Heart right ventricle (tissue), 16 donors: ENCODE data around the gene BNIP5. TPM values are rescaled to one million over a fixed set of nuclear protein-coding genes. Genes with fewer than 3 reads are reported as not detected.

Experiments used
- ATAC-seq, 8 donors: fragments of 200-7000 bp; cut with Tn5 transposase; one replicate each; pipeline ENCODE4 v1.9.1; 2020; ENCODE audit warnings: mild to moderate bottlenecking in 8 of 8, moderate library complexity in 8 of 8, moderate number of reproducible peaks in 1 of 8
- DNase-seq, 2 donors: peaks; one replicate each; pipeline ENCODE4 v3.0.0-alpha.2; 2020
- H3K27ac ChIP-seq, 10 donors: fragments of 200-600 bp; sonication (generic) in 2 of 10; one replicate each; pipeline versions ENCODE4 v1.5.0 to v1.8.0; 2020 to 2022; ENCODE audit warnings: mild to moderate bottlenecking in 3 of 10
- H3K27me3 ChIP-seq, 7 donors: fragments of 200-600 bp; one replicate each; pipeline ENCODE4 v1.8.0; 2021 to 2022; ENCODE audit warnings: mild to moderate bottlenecking in 2 of 7
- H3K36me3 ChIP-seq, 9 donors: fragments of 200-600 bp; sonication (generic) in 1 of 9; one replicate each; pipeline versions ENCODE4 v1.5.0 to v1.8.0; 2020 to 2022; ENCODE audit warnings: mild to moderate bottlenecking in 2 of 9
- H3K4me1 ChIP-seq, 9 donors: fragments of 200-600 bp; sonication (generic) in 1 of 9; one replicate each; pipeline versions ENCODE4 v1.5.0 to v1.8.0; 2020 to 2022; ENCODE audit warnings: mild to moderate bottlenecking in 4 of 9
- H3K4me3 ChIP-seq, 10 donors: fragments of 200-600 bp; sonication (generic) in 2 of 10; one replicate each; pipeline versions ENCODE4 v1.5.0 to v1.8.0; 2020 to 2022; ENCODE audit warnings: mild to moderate bottlenecking in 7 of 10, moderate library complexity in 2 of 10
- H3K9me3 ChIP-seq, 11 donors: fragments of 200-600 bp in 10 of 11; sonication (generic) in 2 of 11; one replicate each; pipeline versions ENCODE4 v1.5.0 to v1.8.0; 2013 to 2022; ENCODE audit warnings: mild to moderate bottlenecking in 2 of 11, control low read depth in 1 of 11, moderate library complexity in 1 of 11
- WGBS, 2 donors: extraction: QIAGEN DNeasy Blood & Tissue Kit; methylation state at CpG; one replicate each; pipeline ENCODE4 v1.1.7; 2013; ENCODE audit warnings: inconsistent platforms in 1 of 2; 5-methylcytosine and 5-hydroxymethylcytosine counted together
- intact Hi-C, 10 donors: fragments of 100-400 bp; cut with DNase I; formaldehyde crosslinking; loops; one replicate each; pipeline versions ENCODE4 v1.11.1 to v1.14.2; 2022
- polyA plus RNA-seq, 2 donors: library from polyadenylated mRNA; stranded (reverse); fragments of 200-250 nt; gene quantifications; one replicate each; pipeline ENCODE4 v1.2.3, GENCODE V29; 2013
- total RNA-seq, 10 donors: library from RNA; stranded (reverse); fragmentation: NEBNext Ultra II Directional in 3 of 10; extraction: Animal tissue kit (Norgen Biotek cat#: 25700) in 3 of 10; gene quantifications; one replicate each; pipeline versions ENCODE4 v1.2.1 to v1.2.4, GENCODE V29; 2021 to 2023
- TF ChIP-seq, protein P1 (sequence below), 9 donors: fragments of 200-600 bp; sonication (generic) in 2 of 9; IDR thresholded peaks; one replicate each; pipeline versions ENCODE4 v1.5.0 to v1.8.0; 2021 to 2022; ENCODE audit warnings: antibody characterized with exemption in 9 of 9, mild to moderate bottlenecking in 5 of 9, moderate library complexity in 1 of 9
- donor health status: Arrhythmogenic right ventricular cardiomyopathy.
- donor health status: ischemic (EF 13 %, LVEDD 7.1; RV severe dilation, severe dysfunction).
- donor health status: healthy with polysubstance abuse.
- donor health status: DM: no; HTN: yes; CAD: no.
- donor health status: DM: no; HTN: no; CAD: no.
- donor health status: ischemic (EF 25% LVEDD 6.9; RV normal size, moderate dysfunction).
- donor health status: ischemic (EF 25% LVEDD 5.7; RV mildly dilated, moderate dysfunction).
- donor health status: healthy.
- donor health status: DM: yes; HTN: yes; CAD: no.
- donor health status: Ischemic cardiomyopathy.
- donor health status: ischemic (EF 35%, LVEDD 5.7; RV mildly dilated, moderate dysfunction).
- donor health status: nonischemic (EF 11% LVEDD 7.7; RV severe dilation, severe dysfunction).
- donor health status: DM: yes; HTN: yes; CAD: no.
- donor health status: PGD.
- donor health status: ischemic (EF 29% LVEDD 5.4; RV normal size, mild dysfunction).
- donor health status: nonischemic (EF 23%, LVEDD 6.1; RV moderate dilation, normal function).

BNIP5 gene
- total and polyA plus RNA-seq, 12 donors, result not detected

DNA sequence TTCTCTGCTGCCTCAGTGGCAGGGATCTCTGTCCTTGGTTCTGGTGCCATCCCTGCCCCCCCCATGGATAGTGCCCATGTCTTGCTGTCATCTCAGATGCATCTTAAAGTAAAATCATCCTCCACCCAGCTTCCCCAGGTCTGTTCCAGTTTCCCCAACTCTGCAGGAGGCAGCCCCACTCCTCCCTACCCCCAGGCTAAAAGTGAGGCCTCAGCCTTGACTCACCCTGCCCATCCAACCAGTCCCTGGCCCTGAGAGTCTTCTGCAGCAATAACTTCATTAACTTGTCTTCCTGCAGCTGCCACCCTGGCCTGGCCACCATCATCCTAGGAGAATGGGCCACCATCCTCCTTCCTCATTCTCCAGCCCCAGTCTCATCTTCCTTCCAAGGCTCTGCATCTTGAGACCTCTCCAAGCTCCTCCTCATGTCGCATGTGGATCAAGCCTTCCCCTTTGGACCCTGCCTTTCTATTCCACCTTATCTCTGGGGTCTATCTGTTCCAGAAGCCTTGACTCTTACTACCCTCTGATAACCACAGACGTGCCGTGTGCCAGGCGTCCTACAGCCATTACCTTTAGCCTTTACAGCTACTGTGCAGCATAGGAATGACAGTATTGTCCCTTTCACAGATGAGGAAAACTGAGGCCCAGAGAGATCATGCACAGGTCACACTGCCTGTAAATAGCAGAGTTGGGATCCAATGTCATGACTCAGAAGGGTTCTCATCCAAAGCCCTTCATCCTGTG, 68.8 kb downstream of the BNIP5 start:
- no peak for DNase-seq
- H3K36me3 ChIP-seq, result no peaks in the 10 kb centered on the region
- H3K27ac ChIP-seq, result no peak overlapping the region
- TF ChIP-seq, protein P1, sequence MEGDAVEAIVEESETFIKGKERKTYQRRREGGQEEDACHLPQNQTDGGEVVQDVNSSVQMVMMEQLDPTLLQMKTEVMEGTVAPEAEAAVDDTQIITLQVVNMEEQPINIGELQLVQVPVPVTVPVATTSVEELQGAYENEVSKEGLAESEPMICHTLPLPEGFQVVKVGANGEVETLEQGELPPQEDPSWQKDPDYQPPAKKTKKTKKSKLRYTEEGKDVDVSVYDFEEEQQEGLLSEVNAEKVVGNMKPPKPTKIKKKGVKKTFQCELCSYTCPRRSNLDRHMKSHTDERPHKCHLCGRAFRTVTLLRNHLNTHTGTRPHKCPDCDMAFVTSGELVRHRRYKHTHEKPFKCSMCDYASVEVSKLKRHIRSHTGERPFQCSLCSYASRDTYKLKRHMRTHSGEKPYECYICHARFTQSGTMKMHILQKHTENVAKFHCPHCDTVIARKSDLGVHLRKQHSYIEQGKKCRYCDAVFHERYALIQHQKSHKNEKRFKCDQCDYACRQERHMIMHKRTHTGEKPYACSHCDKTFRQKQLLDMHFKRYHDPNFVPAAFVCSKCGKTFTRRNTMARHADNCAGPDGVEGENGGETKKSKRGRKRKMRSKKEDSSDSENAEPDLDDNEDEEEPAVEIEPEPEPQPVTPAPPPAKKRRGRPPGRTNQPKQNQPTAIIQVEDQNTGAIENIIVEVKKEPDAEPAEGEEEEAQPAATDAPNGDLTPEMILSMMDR (IDR thresholded peaks at IDR 0.05), result no peak
- no peak for ATAC-seq
- H3K4me1 ChIP-seq, result no peaks in the 10 kb centered on the region
- intact Hi-C loops, result no loop called here
- H3K27me3 ChIP-seq, result peaks cover 0 to 37% (median 22%) of the 10 kb centered on the region in 7 donors
- H3K9me3 ChIP-seq, result peaks cover 0 to 15% (median 0%) of the 10 kb centered on the region in 11 donors
- 91 to 95% methylated on average over 4 of the region's 4 CpGs for WGBS, 2 donors
- H3K4me3 ChIP-seq, result no peak overlapping the region

GRCh38 chr6:36266913-36267644, 69.6 kb downstream of the BNIP5 start:
- ATAC-seq, result no peak
- TF ChIP-seq, protein P1 (IDR thresholded peaks at IDR 0.05), result no peak

More at GRCh38 chr6:36266913-36267644, 69.6 kb downstream of the BNIP5 start:
- Histone ChIP-seq H3K9me3 (peaks cover 0 to 15% (median 0%) of the 10 kb centered on the region in 11 donors), H3K27me3 (peaks cover 0 to 36% (median 17%) of the 10 kb centered on the region in 7 donors), H3K4me1 (no peaks in the 10 kb centered on the region), H3K4me3 (no peak overlapping the region), H3K36me3 (no peaks in the 10 kb centered on the region), H3K27ac (no peak overlapping the region)
- WGBS, 2 donors, result 84 to 85% methylated on average over 13 of the region's 13 CpGs
- intact Hi-C loops, result no loop called here
- no peak for DNase-seq

Other genes with a start within 250 kb of the BNIP5 start
- 1 to 10 TPM in 4 of 10 donors, under 1 TPM in 6; 0.11 to 5.0 (median 0.69) TPM for gene MAPK13, start 206.4 kb downstream of the BNIP5 start, total RNA-seq
- gene MAPK13, start 206.4 kb downstream of the BNIP5 start, polyA plus RNA-seq, result 1 to 10 TPM in 1 of 2 donors, under 1 TPM in 1; 0.95 to 1.3 TPM
- 10 to 100 TPM; 14.1 to 20.5 (median 16.2) TPM for gene BRPF3, start 140.1 kb downstream of the BNIP5 start, total RNA-seq
- 1 to 10 TPM; 6.3 to 8.5 TPM for gene BRPF3, start 140.1 kb downstream of the BNIP5 start, polyA plus RNA-seq
- gene PNPLA1, start 66.8 kb downstream of the BNIP5 start, total RNA-seq, result under 1 TPM in 2 of 10 donors, not detected in 8; 0.21 to 0.28 TPM
- not detected for gene PNPLA1, start 66.8 kb downstream of the BNIP5 start, polyA plus RNA-seq
- 1 to 10 TPM in 1 of 10 donors, under 1 TPM in 4, not detected in 5; 0.15 to 5.9 (median 0.17) TPM for gene ETV7, start 50.8 kb upstream of the BNIP5 start, total RNA-seq
- under 1 TPM; 0.10 to 0.22 TPM for gene ETV7, start 50.8 kb upstream of the BNIP5 start, polyA plus RNA-seq
- gene PXT1, start 106.0 kb upstream of the BNIP5 start, total RNA-seq, result under 1 TPM in 5 of 10 donors, not detected in 5; 0.18 to 0.34 (median 0.23) TPM
- under 1 TPM; 0.15 to 0.26 TPM for gene PXT1, start 106.0 kb upstream of the BNIP5 start, polyA plus RNA-seq
- gene KCTD20, start 106.1 kb upstream of the BNIP5 start, total RNA-seq, result 10 to 100 TPM; 21.4 to 36.6 (median 26.1) TPM
- 10 to 100 TPM in 1 of 2 donors, 1 to 10 TPM in 1; 8.9 to 13.4 TPM for gene KCTD20, start 106.1 kb upstream of the BNIP5 start, polyA plus RNA-seq
- gene STK38, start 210.6 kb upstream of the BNIP5 start, total RNA-seq, result 10 to 100 TPM; 13.2 to 23.8 (median 21.5) TPM
- gene STK38, start 210.6 kb upstream of the BNIP5 start, polyA plus RNA-seq, result 10 to 100 TPM; 12.9 to 22.1 TPM